Measurements from ENCODE around the gene FAM83C.
A peak's percentile ranks its signal among the peaks of the same experiment; 100 is the strongest.
"Not testable (repeated sequence)": the region's sequence is repeated elsewhere in the genome, so short reads cannot be mapped to it uniquely, and the experiment has no call there.

FAM83C gene

DNA sequence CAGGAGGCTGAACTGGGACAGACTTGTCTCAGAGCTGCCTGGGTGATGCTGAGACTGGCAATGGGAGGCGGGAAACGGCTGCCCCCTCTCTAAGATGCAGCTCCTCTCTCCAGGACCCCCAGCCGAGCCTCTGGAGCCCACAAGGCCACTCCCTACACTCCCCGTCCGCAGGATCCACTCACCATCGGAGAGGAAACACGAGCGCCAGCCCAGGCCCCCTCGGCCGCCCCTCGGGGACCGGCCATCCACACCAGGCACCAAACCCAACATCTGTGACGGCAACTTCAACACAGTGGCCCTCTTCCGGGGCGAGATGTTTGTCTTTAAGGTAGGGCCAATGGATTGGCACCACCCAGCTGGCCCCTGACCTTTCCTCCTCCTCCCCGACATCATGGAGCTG, 25.1 kb downstream of the FAM83C start:
- no peak for DNase-seq (ENCODE audit: low read depth, low spot score)

DNA sequence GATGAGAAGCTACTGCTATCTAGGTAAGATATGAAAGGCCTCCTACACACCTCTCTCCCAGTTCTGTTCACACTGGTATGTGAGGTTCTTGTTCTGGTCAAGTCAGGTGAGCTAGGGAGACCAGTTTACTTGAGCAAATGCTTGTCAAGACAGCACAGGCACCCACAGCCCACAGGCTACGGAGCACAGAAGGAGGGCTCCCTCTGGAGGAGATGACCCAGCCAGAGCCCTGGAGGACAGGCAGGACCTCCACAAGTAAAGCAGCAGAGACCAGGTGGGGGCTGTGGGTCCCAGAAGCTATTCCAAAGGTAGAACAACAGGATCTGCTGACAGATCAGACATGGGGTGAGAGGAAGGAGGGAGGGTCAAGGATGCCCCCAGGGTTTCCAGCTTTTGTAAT, 27.5 kb downstream of the FAM83C start:
- no peak for DNase-seq (ENCODE audit: low read depth, low spot score)

DNA sequence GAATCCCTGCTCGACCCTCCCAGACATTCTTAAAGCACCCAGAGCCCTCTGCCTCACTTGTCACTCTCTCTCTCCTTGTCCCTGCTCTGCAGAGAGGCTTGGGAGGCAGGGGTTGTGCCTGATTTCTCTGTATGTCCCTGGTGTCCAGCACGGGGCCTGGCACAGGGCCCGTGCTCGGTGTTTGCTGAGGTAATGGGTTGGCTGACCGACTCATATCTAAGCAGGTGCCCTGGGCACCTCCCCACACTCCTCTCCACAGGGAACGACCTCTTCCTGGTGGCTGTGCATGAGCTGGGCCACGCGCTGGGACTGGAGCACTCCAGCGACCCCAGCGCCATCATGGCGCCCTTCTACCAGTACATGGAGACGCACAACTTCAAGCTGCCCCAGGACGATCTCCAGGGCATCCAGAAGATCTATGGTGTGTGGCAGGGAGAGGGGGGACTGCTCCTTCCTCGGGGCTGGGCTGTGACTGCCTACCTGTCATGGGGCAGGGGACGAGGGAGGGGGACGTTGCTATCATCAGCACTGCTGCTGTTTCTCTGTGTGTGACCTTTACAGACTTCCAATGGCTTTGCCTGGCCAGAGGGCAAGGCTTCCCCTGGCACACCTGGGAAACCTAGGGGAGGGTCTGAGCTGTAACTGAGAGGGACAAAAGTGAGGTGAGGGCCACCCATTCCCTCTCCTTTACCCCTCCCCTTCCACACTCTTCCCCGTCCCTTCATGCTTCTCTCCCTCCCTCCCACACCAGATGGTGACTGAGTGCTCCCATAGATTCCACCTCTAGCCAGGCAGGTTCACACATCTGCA, 28.5 kb downstream of the FAM83C start:
- DNase-seq (ENCODE audit: low read depth, low spot score): no peak

DNA sequence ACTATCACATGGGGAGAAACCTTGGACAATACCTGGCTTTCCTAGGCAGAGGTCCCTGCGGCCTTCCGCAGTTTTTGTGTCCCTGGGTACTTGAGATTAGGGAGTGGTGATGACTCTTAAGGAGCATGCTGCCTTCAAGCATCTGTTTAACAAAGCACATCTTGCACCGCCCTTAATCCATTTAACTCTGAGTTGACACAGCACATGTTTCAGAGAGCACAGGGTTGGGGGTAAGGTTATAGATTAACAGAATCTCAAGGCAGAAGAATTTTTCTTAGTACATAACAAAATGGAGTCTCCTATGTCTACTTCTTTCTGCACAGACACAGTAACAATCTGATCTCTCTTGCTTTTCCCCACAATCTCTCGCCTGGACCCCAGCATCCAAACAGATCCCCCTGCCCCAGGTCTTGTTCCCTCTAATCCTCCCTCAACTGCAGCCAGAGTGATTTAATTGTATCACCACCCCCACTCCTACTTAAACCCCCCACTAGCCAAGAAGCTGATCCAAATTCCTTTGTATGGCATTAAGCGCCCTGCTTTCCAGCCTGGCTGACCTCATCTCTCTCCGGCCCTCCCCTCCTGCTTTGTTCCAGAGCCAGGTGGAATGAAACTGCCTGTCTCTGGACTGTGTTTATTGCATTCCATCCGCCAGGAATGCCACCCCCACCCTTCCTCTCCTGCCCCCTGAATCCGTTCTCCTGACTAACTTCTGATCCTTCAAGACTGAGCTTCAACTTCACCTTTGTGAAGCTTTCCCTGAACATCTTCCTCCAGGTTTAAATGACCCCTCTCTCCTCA, 29.3 kb downstream of the FAM83C start:
- DNase-seq (ENCODE audit: low read depth, low spot score): peak; percentile 93

DNA sequence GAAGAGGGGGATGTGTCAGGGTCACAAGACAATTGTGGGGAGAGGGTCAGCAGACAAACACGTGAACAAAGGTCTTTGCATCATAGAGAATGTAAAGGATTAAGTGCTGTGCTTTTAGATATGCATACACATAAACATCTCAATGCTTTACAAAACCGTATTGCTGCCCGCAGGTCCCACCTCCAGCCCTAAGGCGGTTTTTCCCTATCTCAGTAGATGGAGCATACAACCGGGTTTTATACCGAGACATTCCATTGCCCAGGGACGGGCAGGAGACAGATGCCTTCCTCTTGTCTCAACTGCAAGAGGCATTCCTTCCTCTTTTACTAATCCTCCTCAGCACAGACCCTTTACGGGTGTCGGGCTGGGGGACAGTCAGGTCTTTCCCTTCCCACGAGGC, 29.9 kb downstream of the FAM83C start:
- not testable (repeated sequence) for DNase-seq (ENCODE audit: low read depth, low spot score)

DNA sequence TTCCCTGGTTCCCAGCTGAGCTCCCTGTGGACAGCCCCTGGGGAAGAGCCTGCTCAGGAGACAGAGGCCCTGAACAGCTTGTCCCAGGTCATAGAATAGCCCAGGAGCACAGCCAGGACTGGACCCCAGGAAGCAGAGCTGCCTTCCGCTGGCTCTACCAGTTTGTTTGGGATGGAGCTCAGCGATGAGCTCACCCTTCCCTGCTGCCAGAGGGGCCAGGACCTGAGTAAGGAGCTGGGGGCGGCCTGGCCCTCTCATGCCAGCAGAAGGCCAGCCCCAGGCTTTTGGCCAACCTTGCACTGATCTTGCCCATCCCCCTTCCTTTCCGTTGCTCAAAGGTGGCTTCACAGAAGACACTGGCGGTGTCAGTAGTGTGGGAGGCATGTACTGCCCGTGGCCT, 31.8 kb downstream of the FAM83C start:
- no peak for DNase-seq (ENCODE audit: low read depth, low spot score)

GRCh38 chr20:35257175-35257909, 34.9 kb downstream of the FAM83C start:
- DNase-seq (ENCODE audit: low read depth, low spot score): no peak

DNA sequence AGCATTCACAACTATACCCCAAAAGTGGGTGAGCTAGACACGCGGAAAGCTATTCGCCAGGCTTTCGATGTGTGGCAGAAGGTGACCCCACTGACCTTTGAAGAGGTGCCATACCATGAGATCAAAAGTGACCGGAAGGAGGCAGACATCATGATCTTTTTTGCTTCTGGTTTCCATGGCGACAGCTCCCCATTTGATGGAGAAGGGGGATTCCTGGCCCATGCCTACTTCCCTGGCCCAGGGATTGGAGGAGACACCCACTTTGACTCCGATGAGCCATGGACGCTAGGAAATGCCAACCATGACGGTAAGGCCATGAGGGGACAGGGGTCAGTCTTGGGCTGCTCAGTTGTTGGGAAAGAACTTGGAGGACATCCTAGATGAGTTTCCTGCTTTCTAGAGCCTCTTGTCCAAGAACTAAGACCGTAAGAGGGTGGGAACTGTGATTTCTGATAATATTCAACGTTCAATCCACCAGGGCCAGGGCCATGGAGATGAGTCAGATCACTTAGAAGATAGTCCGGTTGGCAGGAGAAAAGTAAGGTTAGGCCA, 37.7 kb downstream of the FAM83C start:
- no peak for DNase-seq (ENCODE audit: low read depth, low spot score)

DNA sequence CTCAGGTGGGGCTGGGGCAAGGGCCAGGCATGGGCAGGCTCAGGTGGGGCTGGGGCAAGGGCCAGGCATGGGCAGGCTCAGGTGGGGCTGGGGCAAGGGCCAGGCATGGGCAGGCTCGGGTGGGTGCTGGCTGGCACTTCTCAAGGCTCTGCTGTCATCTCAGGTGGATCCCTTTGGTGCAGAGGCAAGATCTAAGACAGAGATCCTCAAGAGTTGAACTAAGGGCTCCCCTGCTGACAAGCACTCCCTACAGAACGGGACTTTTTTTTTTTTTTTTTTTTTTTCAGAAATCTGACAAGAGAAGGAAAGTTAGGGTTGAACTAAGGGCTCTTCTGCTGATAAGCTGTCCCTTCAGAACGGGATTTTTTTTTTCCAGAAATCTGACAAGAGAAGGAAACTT, 39.2 kb downstream of the FAM83C start:
- DNase-seq (ENCODE audit: low read depth, low spot score): no peak

DNA sequence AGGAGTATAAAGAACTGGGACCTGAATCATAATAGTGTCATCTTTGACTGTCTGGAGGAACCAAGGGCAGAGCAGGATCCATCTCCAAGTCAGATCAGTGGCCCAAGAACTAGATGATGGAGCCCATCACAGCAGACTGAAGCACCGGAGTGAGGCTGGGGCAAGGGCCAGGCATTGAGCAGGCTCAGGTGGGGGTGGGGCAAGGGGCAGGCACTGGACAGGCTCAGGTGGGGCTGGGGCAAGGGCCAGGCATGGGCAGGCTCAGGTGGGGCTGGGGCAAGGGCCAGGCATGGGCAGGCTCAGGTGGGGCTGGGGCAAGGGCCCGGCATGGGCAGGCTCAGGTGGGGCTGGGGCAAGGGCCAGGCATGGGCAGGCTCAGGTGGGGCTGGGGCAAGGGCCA, 39.6 kb downstream of the FAM83C start:
- DNase-seq (ENCODE audit: low read depth, low spot score): not testable (repeated sequence)

DNA sequence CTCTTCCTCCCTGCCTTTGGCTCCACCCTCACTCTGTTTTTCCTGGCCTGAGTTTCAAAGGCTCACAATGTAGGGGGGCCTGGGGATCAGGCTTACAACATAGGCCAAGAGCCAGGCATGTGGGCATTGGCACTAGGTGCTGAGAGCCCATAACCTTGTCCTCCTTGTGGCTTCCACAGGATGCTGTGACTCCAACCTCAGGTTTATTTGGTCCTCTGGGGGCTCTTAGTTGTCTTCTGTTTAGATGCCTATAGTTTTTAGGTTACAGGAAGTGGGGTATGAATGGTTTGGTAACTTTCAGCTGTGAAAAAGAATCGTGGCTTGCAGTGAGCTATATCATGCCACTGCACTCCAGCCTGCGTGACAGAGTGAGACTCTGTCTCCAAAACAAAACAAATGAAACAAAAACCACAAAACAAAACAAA, 40.2 kb downstream of the FAM83C start:
- DNase-seq (ENCODE audit: low read depth, low spot score): no peak

DNA sequence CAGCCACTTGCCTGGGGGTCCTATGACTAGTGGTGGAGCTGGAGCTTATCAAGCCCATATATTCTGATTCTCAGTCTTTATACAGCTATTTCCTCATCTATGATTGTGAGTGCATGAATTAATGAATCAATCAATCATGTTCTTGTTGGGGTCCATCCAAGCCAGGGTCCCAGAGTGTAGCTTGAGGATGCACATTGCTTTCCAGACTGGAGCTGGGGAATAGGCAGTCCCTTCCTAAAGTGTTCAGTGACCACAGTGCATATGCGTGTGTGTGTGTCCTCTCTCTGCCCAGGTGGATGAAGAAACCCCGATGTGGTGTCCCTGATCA, 40.6 kb downstream of the FAM83C start:
- DNase-seq (ENCODE audit: low read depth, low spot score): no peak

DNA sequence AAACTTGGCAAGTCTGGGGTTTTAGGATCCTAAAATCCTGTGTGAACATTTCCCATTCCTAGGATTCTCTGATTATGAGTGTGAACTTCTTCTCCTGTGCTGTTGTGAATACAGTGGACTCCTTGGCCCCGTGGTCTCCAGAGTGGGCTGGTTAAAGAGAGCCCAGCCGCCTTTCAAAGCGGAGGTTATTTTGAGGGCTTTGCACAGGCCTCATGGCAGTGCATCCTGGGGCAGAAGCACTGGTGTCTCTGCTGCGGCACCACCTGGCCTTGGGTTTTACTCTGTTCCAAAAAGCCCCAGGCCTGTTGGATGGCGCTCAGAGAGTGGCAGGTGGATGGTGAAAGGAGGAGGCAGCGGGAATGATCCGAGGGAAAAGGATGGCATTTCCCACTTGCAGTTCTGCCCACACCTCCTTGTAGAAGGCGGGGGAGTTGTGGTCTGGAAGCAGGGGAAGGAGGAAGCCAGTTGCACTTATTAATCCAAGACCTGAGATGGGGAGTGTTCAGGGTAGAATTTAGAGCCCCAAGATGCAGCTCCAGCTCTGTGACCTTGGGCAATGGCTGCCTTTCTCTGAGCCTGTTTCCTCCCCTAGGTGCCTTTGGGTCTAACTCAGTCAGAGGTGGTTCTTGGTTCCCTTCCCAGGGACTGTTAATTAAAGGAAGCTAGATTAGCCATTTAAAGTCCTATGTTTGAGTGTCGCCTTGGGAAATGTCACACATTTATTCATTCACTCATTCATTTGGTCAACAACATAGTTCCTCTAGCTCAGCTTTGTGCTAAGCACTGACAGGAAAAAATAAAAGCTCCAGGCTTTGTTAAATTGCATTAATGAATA, 43.4 kb downstream of the FAM83C start:
- no peak for DNase-seq (ENCODE audit: low read depth, low spot score)

DNA sequence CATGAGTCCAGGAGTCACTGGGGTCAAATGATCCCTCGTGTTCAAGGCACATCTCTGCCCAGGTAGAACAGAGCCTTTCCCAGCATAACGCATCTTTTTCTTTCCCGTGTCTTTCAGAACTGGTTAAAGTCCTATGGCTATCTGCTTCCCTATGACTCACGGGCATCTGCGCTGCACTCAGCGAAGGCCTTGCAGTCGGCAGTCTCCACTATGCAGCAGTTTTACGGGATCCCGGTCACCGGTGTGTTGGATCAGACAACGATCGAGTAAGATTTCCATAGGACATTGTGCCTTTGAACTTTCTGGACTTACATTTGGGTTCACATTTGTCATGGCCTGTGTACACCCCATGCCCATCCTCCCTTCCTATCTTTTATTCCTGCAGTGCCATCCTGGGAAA, 45.5 kb downstream of the FAM83C start:
- no peak for DNase-seq (ENCODE audit: low read depth, low spot score)

DNA sequence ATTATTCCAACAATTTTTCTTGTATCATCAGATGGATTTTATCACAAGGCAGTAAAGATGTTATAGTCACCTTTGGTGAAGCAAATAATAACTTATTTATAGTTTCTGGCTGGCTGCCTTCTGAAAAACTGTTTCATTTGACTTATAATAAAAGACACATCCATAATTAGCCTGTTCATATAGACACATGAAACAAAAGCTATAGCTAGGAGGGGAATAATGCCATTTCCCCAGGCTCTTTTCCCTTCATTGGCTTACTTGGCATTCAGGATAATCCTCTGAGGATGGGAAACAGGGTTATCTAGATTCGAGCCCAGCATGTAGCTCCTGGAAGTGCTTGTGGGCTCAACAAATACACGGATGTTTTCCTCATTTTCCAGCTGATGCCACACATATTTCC, 48.2 kb downstream of the FAM83C start:
- DNase-seq (ENCODE audit: low read depth, low spot score): no peak

- DNase-seq (ENCODE audit: low read depth, low spot score): no peak
These were observed 48.9 kb downstream of the FAM83C start for GRCh38 chr20:35243317-35243716.

DNA sequence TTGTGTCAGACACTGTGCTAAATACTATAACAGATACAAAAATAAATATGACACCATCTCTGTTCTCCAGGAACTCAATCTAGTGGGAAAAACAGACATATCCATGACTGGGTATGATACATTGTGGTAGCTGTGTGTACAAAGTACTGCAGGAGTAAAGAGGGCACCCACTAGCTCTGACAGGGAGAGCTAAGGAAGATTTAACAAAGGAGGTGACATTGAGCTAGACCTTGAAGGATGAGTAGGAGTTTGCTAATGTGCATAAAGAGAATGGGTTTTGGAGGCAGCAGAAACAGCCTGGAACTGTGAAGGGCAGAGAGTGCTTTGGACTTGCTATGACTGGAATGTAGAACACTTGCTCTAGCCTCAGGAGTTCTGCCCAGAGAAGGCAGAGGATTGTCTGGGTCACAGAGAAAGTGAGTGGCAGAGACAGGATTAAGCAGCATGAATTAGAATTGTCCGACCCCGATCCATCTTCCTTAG, 51.4 kb downstream of the FAM83C start:
- no peak for DNase-seq (ENCODE audit: low read depth, low spot score)

GRCh38 chr20:35240083-35240810, 52.0 kb downstream of the FAM83C start:
- no peak for DNase-seq (ENCODE audit: low read depth, low spot score)

GRCh38 chr20:35238735-35239134, 53.5 kb downstream of the FAM83C start:
- DNase-seq (ENCODE audit: low read depth, low spot score): no peak

DNA sequence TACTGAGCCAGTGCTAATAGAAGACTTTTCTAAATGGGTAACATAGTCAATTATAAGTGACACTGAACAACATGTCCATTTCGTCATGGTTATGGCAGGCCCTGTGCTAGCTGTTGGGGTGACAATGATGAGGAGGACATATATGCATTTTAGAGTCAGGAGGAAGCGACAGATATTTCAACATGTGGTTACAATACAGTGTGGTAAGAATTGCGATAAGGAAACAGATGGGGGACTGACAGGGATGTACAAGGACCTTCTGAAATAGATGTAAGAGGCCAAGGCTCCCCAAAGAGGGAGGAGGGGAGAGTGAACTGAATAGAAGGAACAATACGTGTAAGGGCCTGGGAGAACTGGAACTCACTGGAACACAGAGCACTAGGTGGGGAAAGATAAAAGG, 54.1 kb downstream of the FAM83C start:
- DNase-seq (ENCODE audit: low read depth, low spot score): no peak

Measured in iPS DF 19.7 (cell line).